ENCODE data around the gene ACP7. TPM values are rescaled to one million over a fixed set of nuclear protein-coding genes. Genes with fewer than 3 reads are reported as not detected.

The ACP7 gene
- polyA plus RNA-seq, 1 of the 3 experiments (the other 2 are of a cell fraction) = 0.36 TPM

- 78% methylated on average over 3 of the region's 5 CpGs for WGBS (ENCODE audit: low lambda C conversion rate)
- peaks cover 0 to 18% of the 10 kb centered on the region in 2 experiments; a peak in 1 of 4 replicates for H3K4me1 ChIP-seq (ENCODE audit: control insufficient read depth in 1 of 2, insufficient read depth in 2 of 2, low read depth in 1 of 2, low read length in 1 of 2)
- TF ChIP-seq, protein P1, sequence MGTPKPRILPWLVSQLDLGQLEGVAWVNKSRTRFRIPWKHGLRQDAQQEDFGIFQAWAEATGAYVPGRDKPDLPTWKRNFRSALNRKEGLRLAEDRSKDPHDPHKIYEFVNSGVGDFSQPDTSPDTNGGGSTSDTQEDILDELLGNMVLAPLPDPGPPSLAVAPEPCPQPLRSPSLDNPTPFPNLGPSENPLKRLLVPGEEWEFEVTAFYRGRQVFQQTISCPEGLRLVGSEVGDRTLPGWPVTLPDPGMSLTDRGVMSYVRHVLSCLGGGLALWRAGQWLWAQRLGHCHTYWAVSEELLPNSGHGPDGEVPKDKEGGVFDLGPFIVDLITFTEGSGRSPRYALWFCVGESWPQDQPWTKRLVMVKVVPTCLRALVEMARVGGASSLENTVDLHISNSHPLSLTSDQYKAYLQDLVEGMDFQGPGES (IDR thresholded peaks at IDR 0.05; ENCODE audit: low read depth, low read length) = no peak
- TF ChIP-seq RFX5 (IDR thresholded peaks at IDR 0.05; ENCODE audit: low read length) = no peak
- no peak for TF ChIP-seq TCF12 (IDR thresholded peaks at IDR 0.05)
- TF ChIP-seq NFIC (IDR thresholded peaks at IDR 0.05; ENCODE audit: borderline replicate concordance) = no peak
- no peak for TF ChIP-seq RAD21 (IDR thresholded peaks at IDR 0.05; ENCODE audit: low read length)
- no peak for TF ChIP-seq MEF2A (IDR thresholded peaks at IDR 0.05; ENCODE audit: borderline replicate concordance, low read depth)
- no peak overlapping the region for H2AFZ ChIP-seq (ENCODE audit: low read depth)
- H4K20me1 ChIP-seq (ENCODE audit: insufficient read depth) = no peaks in the 10 kb centered on the region
- H3K9ac ChIP-seq = no peak overlapping the region
- H3K9me2 ChIP-seq = no peaks in the 10 kb centered on the region
- no peak overlapping the region for H3K4me2 ChIP-seq
- DNase-seq = no peak
- H3K27me3 ChIP-seq (ENCODE audit: insufficient read depth) = no peaks in the 10 kb centered on the region
- ChIA-PET POLR2A (no interaction called here), CTCF (interaction anchor here (1.2 kb wide), 1 partner anchor 10 kb away, joined by 3 read pairs; no protein-coding TSS in a partner anchor)
- peaks cover 14% of the 10 kb centered on the region for H3F3A ChIP-seq (replicated peaks; ENCODE audit: insufficient read depth)
- H3K36me3 ChIP-seq (replicated peaks in 1 of 2; ENCODE audit: control insufficient read depth in 1 of 2, insufficient read depth in 2 of 2, low read length in 1 of 2) = no peaks in the 10 kb centered on the region
- H3K27ac ChIP-seq (ENCODE audit: low read depth in 2 of 2, low read length in 1 of 2) = no peak overlapping the region
- no peaks in the 10 kb centered on the region for H3K79me2 ChIP-seq (ENCODE audit: insufficient read depth)
- no peaks in the 10 kb centered on the region for H3K9me3 ChIP-seq
- no peak overlapping the region for H3K4me3 ChIP-seq (ENCODE audit: low read depth in 2 of 2, low read length in 1 of 2)
Observed at GRCh38 chr19:39070888-39071287, 13.3 kb upstream of the ACP7 start.

- ChIA-PET CTCF (interaction anchor here (1.0 kb wide), 1 partner anchor 22 kb away, joined by 4 read pairs; no protein-coding TSS in a partner anchor), POLR2A (no interaction called here)
- DNase-seq = no peak
- no peak for TF ChIP-seq RXRA (IDR thresholded peaks at IDR 0.05; ENCODE audit: borderline replicate concordance, low read depth)
- TF ChIP-seq RFX5 (IDR thresholded peaks at IDR 0.05; ENCODE audit: low read length) = no peak
- no peak for TF ChIP-seq EP300 (IDR thresholded peaks at IDR 0.05; ENCODE audit: borderline replicate concordance in 1 of 2, low read depth in 1 of 2, low read length in 1 of 2)
- TF ChIP-seq SIN3A (IDR thresholded peaks at IDR 0.05; ENCODE audit: borderline replicate concordance, low read depth, low read length) = no peak
- no peak for TF ChIP-seq PBX3 (IDR thresholded peaks at IDR 0.05)
- TF ChIP-seq CTCF (IDR thresholded peaks at IDR 0.05) = no peak
- Histone ChIP-seq H3K4me2 (peak overlapping the region; percentile 72), H3K9ac (peak overlapping the region; percentile 52), H3K9me2 (no peaks in the 10 kb centered on the region), H3K4me1 (ENCODE audit: control insufficient read depth in 1 of 2, insufficient read depth in 2 of 2, low read depth in 1 of 2, low read length in 1 of 2) (peaks cover 0 to 18% of the 10 kb centered on the region in 2 experiments; a peak in 1 of 4 replicates), H3K79me2 (ENCODE audit: insufficient read depth) (no peaks in the 10 kb centered on the region), H3K27me3 (ENCODE audit: insufficient read depth) (no peaks in the 10 kb centered on the region), H2AFZ (ENCODE audit: low read depth) (peak overlapping the region; percentile 86), H3K36me3 (replicated peaks in 1 of 2; ENCODE audit: control insufficient read depth in 1 of 2, insufficient read depth in 2 of 2, low read length in 1 of 2) (no peaks in the 10 kb centered on the region), H3K9me3 (no peaks in the 10 kb centered on the region), H4K20me1 (ENCODE audit: insufficient read depth) (no peaks in the 10 kb centered on the region), H3K4me3 (ENCODE audit: low read depth in 2 of 2, low read length in 1 of 2) (peak overlapping the region in 1 of 2 experiments; percentile 43; a peak in 1 of 4 replicates), H3F3A (replicated peaks; ENCODE audit: insufficient read depth) (peaks cover 21% of the 10 kb centered on the region), H3K27ac (ENCODE audit: low read depth in 2 of 2, low read length in 1 of 2) (peak overlapping the region in 1 of 2 experiments; percentile 84; a peak in 2 of 4 replicates)
- 23% methylated on average over 3 of the region's 3 CpGs for WGBS (ENCODE audit: low lambda C conversion rate)
Observed at GRCh38 chr19:39074205-39074692, 9.9 kb upstream of the ACP7 start.
